LNCaP clone FGC (cell line): ENCODE measurements around the gene RPF1.

Experiments used
- DNase-seq: peaks from one replicate; pipeline ENCODE4 v3.0.0-alpha.2; 2011; ENCODE audit warnings: low read depth
- H3K4me3 ChIP-seq: 2 replicates; pipeline ENCODE4 v1.5.1; 2011; ENCODE audit warnings: mild to moderate bottlenecking, low read depth, low read length, control low read depth
- TF ChIP-seq, protein P1 (sequence below): IDR thresholded peaks from 2 replicates; pipeline ENCODE4 v1.5.1; 2012; ENCODE audit warnings: mild to moderate bottlenecking; ENCODE audit not compliant: control insufficient read depth, insufficient read depth; ENCODE audit errors: extremely low read depth

Gene RPF1

GRCh38 chr1:84496498-84496897, 17.4 kb downstream of the RPF1 start:
- TF ChIP-seq, protein P1, sequence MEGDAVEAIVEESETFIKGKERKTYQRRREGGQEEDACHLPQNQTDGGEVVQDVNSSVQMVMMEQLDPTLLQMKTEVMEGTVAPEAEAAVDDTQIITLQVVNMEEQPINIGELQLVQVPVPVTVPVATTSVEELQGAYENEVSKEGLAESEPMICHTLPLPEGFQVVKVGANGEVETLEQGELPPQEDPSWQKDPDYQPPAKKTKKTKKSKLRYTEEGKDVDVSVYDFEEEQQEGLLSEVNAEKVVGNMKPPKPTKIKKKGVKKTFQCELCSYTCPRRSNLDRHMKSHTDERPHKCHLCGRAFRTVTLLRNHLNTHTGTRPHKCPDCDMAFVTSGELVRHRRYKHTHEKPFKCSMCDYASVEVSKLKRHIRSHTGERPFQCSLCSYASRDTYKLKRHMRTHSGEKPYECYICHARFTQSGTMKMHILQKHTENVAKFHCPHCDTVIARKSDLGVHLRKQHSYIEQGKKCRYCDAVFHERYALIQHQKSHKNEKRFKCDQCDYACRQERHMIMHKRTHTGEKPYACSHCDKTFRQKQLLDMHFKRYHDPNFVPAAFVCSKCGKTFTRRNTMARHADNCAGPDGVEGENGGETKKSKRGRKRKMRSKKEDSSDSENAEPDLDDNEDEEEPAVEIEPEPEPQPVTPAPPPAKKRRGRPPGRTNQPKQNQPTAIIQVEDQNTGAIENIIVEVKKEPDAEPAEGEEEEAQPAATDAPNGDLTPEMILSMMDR: no peak
- no peak for DNase-seq
- no peak overlapping the region for H3K4me3 ChIP-seq

- H3K4me3 ChIP-seq: no peak overlapping the region
- DNase-seq: no peak
- TF ChIP-seq, protein P1: no peak
These were observed 18.7 kb downstream of the RPF1 start for GRCh38 chr1:84497631-84498275.

DNA sequence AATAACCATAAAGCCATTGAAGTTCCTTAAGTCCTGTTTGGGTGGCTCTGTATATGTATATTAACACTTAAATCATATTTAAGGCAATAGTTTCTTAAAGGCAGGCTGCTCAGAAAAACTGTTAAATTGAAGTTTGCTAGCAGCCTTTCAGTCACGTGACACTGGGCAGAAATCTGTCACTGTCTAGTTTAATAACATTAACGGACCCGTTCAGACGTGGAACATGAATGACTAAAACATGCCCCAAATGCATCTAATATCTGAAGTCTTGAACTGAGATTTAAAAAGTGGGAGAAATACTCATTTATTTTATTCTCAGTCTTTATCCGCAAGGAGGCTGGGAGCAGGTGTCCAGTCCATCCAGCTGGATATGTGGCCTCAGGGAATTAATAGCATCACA, 23.9 kb downstream of the RPF1 start:
- TF ChIP-seq, protein P1: no peak
- no peak for DNase-seq
- peak overlapping the region; percentile 85 for H3K4me3 ChIP-seq

GRCh38 chr1:84504580-84505492, 25.8 kb downstream of the RPF1 start:
- DNase-seq: no peak
- TF ChIP-seq, protein P1: no peak
- H3K4me3 ChIP-seq: peak overlapping the region; percentile 85

DNA sequence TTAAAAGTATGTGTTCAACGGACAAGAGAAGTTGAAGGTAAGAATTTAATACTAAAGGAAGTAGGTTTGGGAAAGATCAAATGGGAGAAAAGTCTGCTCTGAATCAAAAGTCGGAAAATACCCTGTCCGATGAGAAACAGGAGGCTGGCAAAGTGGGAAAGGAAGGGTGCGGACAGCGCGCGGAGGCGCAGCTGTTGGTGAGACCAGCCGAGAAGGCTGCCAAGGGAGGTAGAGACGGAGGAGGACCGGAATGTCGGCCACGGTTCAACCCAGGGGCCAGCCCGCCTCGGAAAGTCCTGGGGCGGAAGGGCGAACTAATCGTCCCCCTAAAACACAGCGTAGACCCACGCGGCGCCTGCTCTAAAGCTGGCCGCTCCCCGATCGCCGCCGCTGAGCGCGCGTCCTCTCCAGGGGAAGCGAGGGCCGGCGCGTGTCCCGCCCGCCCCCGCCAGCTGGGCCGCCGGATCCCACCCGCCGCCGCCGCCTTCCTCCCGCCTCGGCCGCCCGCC, 26.5 kb downstream of the RPF1 start:
- no peak for DNase-seq
- TF ChIP-seq, protein P1: no peak
- H3K4me3 ChIP-seq: peak overlapping the region; percentile 85

- TF ChIP-seq, protein P1: no peak
- H3K4me3 ChIP-seq: peak within 1 kb of the TSS; percentile 85
- peak; percentile 81 for DNase-seq
These were observed 27.1 kb downstream of the RPF1 start, which contains the start of the genes GNG5 and SPATA1 for GRCh38 chr1:84506002-84506728. TSS of gene GNG5 (minus strand) at chr1:84506581. CDS start at chr1:84506091, 490 bp downstream. TSS of gene SPATA1 (plus strand) at chr1:84506386. CDS start at chr1:84516360, 9,974 bp downstream.
